GM18526 (cell line): ENCODE results near the gene CCDC91.

Experiments
- POLR2A ChIP-seq: IDR thresholded peaks from 3 replicates; pipeline ENCODE4 v1.6.1; 2011; ENCODE audit not compliant: insufficient read length; ENCODE audit errors: extremely low read depth

The CCDC91 gene

DNA sequence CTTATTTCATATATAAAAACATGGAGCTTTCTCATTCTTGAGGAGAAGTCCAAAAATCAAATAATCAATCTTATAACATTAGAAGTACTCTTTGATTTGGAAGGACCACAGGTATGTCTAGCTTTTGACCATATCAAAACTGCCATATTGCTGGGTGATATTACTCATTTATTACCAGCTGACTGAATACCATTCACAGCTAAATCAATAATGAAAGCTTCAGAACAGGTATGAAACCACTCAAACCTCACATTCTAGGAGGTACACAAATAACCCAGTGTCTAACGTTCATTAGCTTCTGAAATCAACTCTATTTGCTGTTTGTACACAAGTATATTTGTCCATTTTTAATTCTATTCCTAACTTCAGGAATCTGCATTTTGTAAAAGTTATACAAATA is 16.8 kb upstream of the CCDC91 start:
- no peak for TF ChIP-seq POLR2A

DNA sequence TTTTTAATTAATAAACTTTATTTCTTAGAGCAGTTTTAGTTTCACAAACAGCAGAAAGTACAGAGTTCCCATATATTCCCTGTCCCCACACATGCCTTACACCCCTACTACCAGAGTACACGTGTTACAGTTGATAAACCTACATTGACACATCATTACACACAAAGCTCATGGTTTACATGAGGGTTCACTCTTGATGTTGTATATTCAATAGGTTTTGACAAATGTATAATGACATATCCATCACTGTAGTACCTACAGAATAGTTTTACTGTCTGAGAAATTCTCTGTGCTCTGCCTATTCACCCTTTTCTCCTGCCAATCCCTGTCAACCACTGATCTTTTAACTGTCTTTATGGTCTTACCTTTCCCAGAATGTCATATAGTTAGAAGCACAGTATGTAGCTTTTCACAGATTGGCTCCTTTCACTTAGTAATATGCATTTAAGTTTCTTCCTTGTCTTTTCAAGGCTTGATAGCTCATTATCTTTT is 15.1 kb upstream of the CCDC91 start:
- no peak for TF ChIP-seq POLR2A

DNA sequence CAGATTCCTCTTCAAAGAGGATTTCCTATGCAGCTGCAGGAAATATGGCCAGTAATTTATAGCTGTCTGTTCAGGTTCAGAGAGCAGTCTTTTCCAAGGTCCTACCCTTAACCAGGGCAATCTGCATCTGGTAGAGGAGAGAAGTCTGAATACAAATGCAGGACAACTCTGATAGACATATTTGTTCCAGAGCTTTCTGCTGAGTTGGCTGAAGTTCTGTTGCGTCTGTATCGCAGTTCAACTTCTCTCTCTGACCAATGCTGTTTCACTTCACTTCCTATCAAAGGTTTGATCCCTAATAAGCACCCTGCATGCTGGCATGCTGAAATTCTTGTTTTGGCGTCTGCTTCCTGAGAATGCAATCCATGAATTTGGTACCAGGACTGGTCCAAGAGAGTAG is 14.0 kb upstream of the CCDC91 start:
- no peak for TF ChIP-seq POLR2A

DNA sequence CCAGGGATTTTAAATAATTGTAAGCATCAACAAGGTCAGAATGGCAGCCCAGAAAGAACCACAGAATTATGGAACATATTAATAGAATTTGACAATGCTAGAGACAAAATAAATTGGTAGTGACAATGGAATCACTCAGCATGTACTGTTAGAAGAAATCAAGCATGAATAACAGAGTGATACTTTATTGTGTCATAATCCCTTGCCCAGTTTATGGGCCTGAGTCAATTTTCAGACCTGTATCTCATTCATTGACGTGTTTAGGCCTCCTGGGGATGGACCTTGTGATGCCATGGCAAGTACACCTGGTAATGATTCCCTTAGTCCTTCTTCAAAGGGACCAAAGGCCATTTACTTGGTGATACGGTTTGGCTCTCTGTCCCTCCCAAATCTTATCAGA is 12.8 kb upstream of the CCDC91 start:
- no peak for TF ChIP-seq POLR2A

DNA sequence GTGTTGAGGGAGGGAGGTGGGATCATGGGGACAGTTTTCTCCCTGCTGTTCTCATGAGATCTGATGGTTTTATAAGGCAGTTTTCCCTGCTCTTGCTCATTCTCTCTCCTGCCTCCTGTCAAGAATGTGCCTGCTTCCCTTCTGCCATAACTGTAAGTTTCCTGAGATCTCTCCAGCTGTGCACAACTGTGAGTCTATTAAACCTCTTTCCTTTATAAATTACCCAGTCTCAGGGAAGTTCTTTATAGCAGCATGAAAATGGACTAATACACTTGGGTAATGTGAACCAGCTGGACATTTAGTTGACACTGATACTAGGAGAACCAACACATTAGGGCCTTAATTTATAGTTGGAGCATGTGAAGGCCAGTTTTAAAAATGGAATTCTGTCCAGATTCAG is 12.4 kb upstream of the CCDC91 start:
- no peak for TF ChIP-seq POLR2A

DNA sequence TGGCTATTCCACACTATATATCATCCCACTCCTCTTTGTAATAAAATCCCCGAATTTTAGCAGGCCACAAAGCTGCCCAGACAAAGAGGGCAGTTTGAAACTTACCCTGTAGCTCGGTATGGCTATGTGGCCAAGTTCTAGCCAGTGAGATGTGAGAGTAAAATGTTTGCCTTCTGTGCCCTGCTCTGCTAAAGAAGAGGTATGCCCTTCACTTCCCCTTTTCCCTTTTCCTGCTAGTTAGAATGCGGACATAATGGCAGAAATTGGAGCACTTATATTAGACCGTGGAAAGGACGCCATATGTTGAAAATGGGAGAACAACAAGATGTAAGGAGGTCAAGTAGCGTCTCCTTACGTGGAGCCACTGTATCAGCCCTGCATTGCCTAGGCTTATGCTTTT is 11.5 kb upstream of the CCDC91 start:
- no peak for TF ChIP-seq POLR2A

DNA sequence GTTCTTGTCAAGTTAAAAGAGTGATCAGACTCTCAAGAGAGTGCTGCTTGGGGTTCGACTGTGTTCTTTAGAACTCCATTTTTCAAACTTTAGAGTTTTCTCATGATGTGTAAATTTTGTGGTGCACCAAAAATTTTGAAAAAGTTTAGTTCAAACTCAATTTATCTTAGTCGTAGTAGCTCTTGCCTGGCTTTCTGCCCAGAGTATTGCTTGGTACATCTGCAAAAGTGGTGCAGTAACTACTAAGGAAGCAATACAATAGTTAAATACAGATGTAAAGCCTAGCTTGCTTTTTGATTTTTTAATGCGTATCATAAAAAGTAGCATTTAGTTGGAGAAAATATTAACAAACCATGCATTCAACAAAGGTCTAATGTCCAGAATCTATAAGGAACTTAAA is 9.5 kb upstream of the CCDC91 start:
- no peak for TF ChIP-seq POLR2A

DNA sequence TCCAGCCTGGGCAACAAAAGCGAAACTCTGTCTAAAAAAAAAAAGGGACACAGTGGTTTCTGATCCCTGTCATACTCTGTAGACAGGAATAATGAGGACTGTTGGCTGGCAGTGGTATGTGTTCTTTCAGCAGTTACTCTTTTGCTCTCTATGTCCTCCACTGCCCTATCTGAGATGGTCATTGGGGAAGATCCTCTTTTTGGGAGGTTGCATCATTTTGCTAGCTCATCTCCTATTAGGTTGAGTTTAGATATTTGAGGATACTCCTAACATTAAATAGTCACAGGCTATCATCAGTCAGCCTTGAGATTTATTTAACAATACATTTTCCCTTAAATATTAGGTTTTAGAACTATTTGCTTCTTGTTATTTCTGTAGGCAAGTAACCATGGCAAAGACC is 5.9 kb upstream of the CCDC91 start:
- TF ChIP-seq POLR2A = no peak

DNA sequence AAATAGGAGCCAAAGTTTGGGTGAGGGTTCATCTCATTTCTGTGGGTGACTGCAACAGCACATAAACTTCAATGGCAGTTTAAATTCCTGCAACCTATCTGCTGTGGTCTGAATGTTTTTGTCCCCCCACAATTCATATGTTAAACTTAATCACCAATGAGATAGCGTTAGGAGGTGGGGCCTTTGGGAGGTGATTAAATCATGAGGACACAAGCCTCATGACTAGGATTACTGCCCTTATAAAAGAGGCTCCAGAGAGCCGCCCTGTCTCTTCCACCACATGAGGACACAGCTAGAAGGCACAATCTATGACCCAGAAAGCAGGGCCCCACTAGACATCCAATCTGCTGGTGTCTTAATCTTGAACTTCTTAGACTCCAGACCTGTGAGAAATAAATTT is 3.8 kb upstream of the CCDC91 start:
- TF ChIP-seq POLR2A = no peak

DNA sequence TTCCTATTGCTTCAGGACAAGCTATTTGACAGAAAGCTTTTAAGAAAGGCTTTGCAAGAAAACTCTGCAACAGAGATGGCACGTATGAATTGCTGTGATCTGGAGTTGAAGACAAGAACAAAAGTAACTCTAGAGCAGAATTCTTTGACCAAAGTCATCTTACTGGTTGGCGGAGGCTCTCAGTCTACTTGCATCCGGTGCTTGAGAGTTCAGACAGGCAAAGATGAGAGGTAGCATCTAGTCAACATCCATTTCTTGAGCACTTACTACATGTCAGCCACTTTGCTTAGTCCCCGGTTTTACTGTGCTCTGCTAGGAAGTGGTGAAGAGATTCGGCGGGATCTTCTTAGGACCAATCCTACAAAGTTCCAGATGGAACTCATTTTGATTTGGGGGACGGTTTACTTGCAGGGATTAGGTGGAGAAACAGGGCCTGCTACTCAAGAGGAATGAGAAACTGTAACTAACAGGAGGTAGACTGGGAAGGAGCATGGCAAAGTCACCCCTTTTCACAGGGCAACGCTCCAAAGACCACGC is 404 bp upstream of the CCDC91 start:
- no peak for TF ChIP-seq POLR2A

DNA sequence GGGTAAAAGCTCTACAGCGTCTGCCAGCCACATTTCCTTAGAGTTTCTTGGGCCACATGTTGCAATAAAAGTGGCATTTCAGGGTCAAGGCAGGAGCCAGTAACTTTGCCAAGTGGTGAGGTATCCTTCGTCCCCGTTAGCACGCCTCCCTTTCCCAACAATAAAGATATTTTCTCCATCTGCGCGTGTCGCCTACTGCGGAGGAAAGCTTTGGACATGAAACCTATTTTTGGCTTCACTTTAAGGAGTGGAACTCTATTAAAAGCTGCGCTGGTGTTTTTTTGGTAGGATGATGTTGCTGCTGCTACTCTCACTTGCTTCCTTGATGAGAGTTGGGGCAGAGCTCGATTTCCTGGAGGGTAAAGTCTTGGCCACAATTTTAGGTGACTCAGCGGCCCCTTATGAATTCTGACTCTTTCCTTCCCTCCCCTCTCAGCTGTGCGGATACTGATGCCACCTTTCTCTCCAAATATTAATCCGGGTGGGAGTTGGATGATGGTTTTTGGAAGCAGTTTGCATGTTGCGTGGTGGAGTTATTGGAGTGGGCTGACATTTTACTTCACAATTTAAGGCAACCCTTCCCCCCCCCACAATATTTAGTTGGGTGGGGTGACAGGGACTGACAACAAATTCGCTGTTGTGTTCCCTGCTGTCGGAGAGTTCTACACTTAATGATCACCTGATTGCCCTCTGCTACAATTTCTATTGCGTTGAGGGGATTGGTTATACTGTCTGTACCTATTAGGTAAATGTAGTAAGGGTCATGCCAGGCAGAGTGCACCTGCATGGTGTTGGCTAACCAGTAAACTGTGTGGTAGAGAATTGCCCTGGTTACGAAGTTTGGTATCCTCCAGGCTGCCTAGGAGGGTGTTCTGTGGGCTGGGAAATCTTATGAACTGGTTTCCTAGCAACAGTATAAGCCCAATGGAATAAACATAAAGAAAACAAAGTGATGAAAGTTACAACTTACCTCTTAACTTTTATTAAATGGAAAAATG is 1.1 kb downstream of the CCDC91 start:
- no peak for TF ChIP-seq POLR2A

DNA sequence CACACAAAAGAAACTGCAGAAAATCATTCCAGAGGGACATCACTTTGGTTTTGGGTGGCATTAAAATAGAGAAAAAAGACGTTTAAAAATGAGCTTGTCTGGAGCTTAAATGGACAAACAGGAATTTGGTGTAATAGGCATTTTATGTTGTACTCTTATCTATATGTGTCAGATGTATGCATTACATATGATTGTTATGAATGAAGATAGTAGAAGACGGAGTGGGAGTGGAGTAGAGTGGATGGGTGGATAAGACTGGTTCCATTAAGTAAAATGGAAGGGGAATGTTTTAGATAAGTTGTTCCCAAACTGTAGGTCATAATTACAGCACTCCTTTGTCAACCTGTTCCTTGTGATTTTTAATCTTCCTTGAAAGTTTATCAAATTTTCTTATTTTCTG is 1.9 kb downstream of the CCDC91 start:
- TF ChIP-seq POLR2A = no peak

DNA sequence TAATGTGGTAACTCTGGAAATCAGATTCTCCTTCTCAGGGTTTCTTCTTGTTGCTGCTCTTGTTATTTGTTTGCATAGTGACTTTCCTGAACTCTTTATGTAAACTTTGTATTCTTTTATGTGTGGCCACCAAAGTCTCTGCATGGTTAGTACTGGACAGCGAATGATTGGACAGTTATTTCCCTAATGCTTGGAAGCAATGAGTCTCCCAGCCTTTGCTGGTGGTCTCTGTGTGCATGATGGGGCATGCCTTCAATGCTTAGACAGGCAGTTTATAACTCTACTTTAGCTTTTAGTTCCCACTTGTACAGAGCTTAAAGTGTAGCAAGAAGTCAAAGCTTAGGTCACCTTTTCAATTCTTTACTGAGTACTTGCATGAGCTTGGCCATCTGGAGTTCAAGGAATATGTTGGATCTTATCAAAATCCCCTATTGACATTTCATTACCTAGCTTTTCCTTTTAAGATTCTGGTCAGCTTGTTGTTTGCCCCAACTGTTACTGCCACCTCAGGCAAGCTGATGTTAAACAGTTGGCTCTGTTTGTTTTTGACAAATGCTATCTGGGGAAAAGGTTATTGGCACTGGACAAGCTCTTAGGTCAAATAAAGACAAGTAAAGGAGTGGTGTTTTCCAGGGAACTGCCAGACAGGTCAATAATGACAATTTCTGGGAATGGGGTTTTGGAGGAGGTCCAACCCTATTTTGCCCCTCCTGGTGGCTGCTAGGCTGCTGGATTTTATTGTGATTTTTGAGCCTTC is 12.3 kb downstream of the CCDC91 start:
- no peak for TF ChIP-seq POLR2A

DNA sequence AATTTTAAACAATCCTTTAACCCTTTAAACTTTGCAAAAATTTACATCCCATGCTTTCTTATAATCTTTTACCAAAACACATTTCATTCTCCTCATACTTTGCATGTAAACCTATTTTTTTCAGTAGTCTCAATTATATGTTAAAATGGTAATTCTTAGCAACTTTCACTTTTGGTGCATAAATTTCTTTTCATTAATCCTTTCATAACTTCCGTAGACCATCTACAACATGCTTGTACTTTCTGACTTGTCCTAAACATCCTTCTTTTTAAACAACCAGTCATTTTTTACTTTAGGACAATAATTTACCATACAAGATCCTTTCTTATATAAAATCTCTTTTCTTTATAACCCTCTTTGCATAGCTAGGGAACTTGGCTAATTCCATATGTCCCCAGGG is 19.5 kb downstream of the CCDC91 start:
- no peak for TF ChIP-seq POLR2A

DNA sequence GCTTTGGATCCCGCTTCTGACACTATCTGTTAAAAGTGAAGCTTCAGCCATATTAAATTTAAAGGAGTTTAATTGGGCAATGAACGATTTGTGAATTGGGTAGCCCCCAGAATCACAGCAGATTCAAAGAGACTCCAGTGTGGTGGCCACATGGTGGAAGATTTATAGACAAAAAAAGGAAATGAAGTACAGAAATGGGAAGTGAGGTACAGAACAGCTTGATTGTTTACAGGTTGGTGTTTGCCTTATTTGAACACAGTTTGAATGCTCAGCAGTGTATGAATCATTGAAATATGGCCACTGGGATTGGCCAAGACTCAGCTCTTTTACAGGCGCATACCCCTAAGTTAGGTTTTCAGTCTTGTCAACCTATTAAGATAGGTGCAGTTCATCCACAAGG is 21.9 kb downstream of the CCDC91 start:
- no peak for TF ChIP-seq POLR2A

DNA sequence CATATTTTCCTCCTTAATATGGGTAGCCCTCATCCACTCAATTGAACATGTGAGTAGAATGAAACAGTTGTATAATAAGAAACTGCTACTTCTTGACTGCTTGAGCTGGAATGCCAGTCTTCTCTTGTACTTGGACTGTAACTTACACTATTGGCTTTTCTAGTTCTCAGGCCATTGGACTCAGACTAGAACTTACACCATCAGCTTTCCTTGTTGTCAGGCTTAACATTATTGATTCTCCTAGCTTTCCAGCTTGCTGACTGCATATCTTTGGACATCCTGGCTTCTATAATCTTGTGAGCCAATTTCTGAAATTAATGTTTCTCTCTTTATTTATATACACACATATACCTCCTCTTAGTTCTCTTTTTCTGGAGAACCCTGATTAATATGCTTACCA is 24.8 kb downstream of the CCDC91 start:
- no peak for TF ChIP-seq POLR2A

DNA sequence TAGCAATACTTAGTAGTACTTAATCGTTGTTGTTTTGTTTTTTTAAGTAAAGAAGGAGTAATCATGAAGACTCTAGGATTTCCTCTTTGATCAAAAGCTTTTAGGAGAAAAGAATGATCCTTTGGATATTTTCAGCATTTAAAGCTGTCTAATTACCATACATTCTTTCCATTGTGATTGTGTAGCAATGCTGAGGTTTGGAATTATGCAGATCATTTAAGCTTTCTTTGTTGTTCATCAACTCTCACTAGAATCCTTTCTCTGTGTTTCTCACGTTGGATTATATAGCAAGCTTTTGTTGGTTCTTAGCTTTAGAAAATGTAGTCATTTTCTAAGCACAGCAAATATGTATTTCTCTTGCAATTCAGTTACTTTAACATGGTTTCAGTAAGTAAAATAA is 25.8 kb downstream of the CCDC91 start:
- no peak for TF ChIP-seq POLR2A

DNA sequence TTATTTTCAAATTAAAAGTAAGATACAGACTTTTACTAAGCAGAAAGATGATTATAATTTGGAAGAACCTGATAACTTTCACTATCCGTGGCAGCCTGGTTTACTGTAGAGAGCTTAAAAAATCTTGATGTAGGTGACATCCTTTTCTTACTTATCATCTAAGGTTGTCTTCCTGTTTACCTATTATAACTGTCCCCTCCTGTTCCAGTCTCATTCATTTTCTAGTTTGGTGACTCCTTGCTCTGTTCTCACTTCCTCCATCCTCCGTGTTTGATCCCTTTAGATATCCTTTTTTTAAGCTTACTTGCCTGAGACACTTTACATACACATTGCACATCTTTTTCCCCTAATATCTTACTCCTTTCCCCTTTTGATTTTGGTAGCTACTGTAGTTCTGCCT is 27.5 kb downstream of the CCDC91 start:
- TF ChIP-seq POLR2A = no peak
